ENCODE results near the gene SEMA3E.

SEMA3E gene

GRCh38 chr7:83456413-83456812 is 192.5 kb downstream of the SEMA3E start:
- Histone ChIP-seq H2AFZ (ENCODE audit: low read depth, low read length) (no peak overlapping the region), H4K8ac (ENCODE audit: low read length) (no peak overlapping the region), H2BK12ac (ENCODE audit: low read length in 2 of 2) (no peak overlapping the region), H3K4me1 (ENCODE audit: control insufficient read depth, insufficient read depth, low read depth, low read length) (no peaks in the 10 kb centered on the region), H3K9me3 (ENCODE audit: control insufficient read depth, low read length) (no peaks in the 10 kb centered on the region), H3K4me2 (ENCODE audit: low read length, poor library complexity, severe bottlenecking) (no peak overlapping the region), H3K23ac (ENCODE audit: low read length in 2 of 2) (no peak overlapping the region), H3K4ac (ENCODE audit: low read depth in 1 of 2, low read length in 2 of 2) (no peak overlapping the region), H4K91ac (ENCODE audit: low read length) (no peak overlapping the region), H3K27me3 (ENCODE audit: control insufficient read depth in 1 of 2, insufficient read depth in 1 of 2, low read length in 2 of 2) (no peaks in the 10 kb centered on the region), H2BK120ac (ENCODE audit: low read depth, low read length) (no peak overlapping the region), H3K36me3 (ENCODE audit: control insufficient read depth in 1 of 2, insufficient read depth in 2 of 2, low read depth in 1 of 2, low read length in 2 of 2) (no peaks in the 10 kb centered on the region), H2AK5ac (ENCODE audit: low read length, severe bottlenecking) (no peak overlapping the region), H2BK5ac (ENCODE audit: low read depth, low read length, poor library complexity, severe bottlenecking) (no peak overlapping the region), H2BK15ac (ENCODE audit: low read depth, poor library complexity, severe bottlenecking) (no peak overlapping the region), H3K9ac (ENCODE audit: low read length) (no peak overlapping the region), H3K79me1 (replicated peaks; ENCODE audit: low read length, poor library complexity, severe bottlenecking) (no peaks in the 10 kb centered on the region), H3K18ac (ENCODE audit: low read depth in 1 of 2, low read length in 2 of 2) (no peak overlapping the region), H3K27ac (ENCODE audit: low read length, poor library complexity, severe bottlenecking) (no peak overlapping the region), H3K4me3 (ENCODE audit: insufficient read depth in 1 of 2, low read depth in 1 of 2, low read length in 2 of 2) (no peak overlapping the region), H3K14ac (ENCODE audit: low read length in 2 of 2) (no peak overlapping the region)
- 96% methylated on average over 3 of the region's 5 CpGs for WGBS
- DNase-seq = no peak

DNA sequence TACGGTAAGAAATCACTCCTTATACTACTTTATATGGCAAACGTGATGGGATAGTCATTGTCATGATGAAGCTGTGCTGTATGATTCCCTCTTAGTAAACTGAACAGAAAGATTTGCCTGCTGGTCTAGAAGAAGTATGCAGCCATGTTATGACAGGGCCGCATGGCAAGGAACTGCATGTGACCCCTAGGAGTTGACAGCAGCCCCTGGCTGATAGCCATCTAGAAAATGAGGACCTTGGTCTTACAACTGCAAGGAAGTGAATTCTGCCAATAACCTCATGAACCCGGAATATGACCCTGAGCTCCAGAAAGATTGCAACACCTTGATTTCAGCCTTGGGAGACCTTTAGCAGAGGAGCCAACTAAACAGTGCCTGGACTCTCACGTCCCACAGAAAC is 193.3 kb downstream of the SEMA3E start:
- H3K4me1 ChIP-seq (ENCODE audit: control insufficient read depth, insufficient read depth, low read depth, low read length) = no peaks in the 10 kb centered on the region
- DNase-seq = no peak

DNA sequence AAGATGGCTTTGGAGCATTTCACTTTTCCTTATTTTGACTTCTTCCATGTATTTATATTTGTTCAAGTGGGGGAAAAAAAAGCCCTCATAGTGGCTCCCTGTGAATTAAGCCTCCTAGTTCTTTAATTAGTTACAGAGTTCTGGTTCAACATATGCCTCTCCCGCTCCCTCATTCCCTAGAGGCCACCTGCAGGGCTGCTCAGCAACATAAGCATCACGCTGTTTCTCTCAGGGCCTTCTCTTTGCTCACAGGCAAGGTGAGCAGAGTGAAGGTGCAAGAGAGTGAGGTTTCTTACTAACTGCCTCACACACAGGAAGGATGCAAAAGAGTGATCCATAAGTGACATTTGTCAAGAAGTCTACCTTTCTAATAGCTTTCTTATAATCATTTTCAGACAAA is 196.7 kb downstream of the SEMA3E start:
- Histone ChIP-seq H3K4me1 (ENCODE audit: control insufficient read depth, insufficient read depth, low read depth, low read length) (no peaks in the 10 kb centered on the region), H2BK5ac (ENCODE audit: low read depth, low read length, poor library complexity, severe bottlenecking) (no peak overlapping the region), H3K4me2 (ENCODE audit: low read length, poor library complexity, severe bottlenecking) (no peak overlapping the region), H3K14ac (ENCODE audit: low read length in 2 of 2) (no peak overlapping the region), H3K36me3 (ENCODE audit: control insufficient read depth in 1 of 2, insufficient read depth in 2 of 2, low read depth in 1 of 2, low read length in 2 of 2) (no peaks in the 10 kb centered on the region), H2AFZ (ENCODE audit: low read depth, low read length) (no peak overlapping the region), H3K27ac (ENCODE audit: low read length, poor library complexity, severe bottlenecking) (no peak overlapping the region), H2AK5ac (ENCODE audit: low read length, severe bottlenecking) (no peak overlapping the region), H3K79me1 (replicated peaks; ENCODE audit: low read length, poor library complexity, severe bottlenecking) (no peaks in the 10 kb centered on the region), H2BK12ac (ENCODE audit: low read length in 2 of 2) (no peak overlapping the region), H3K9me3 (ENCODE audit: control insufficient read depth, low read length) (no peaks in the 10 kb centered on the region), H3K9ac (ENCODE audit: low read length) (no peak overlapping the region), H3K18ac (ENCODE audit: low read depth in 1 of 2, low read length in 2 of 2) (no peak overlapping the region), H2BK120ac (ENCODE audit: low read depth, low read length) (no peak overlapping the region), H4K91ac (ENCODE audit: low read length) (no peak overlapping the region), H4K8ac (ENCODE audit: low read length) (no peak overlapping the region), H3K27me3 (ENCODE audit: control insufficient read depth in 1 of 2, insufficient read depth in 1 of 2, low read length in 2 of 2) (no peaks in the 10 kb centered on the region), H3K4ac (ENCODE audit: low read depth in 1 of 2, low read length in 2 of 2) (no peak overlapping the region), H3K4me3 (ENCODE audit: insufficient read depth in 1 of 2, low read depth in 1 of 2, low read length in 2 of 2) (no peak overlapping the region), H3K23ac (ENCODE audit: low read length in 2 of 2) (no peak overlapping the region), H2BK15ac (ENCODE audit: low read depth, poor library complexity, severe bottlenecking) (no peak overlapping the region)
- WGBS = 31% methylated on average over 2 of the region's 2 CpGs
- no peak for DNase-seq

More for the DNA sequence above, 193.3 kb downstream of the SEMA3E start:
- no peaks in the 10 kb centered on the region for H3K36me3 ChIP-seq (ENCODE audit: control insufficient read depth in 1 of 2, insufficient read depth in 2 of 2, low read depth in 1 of 2, low read length in 2 of 2)
- H3K4me3 ChIP-seq (ENCODE audit: insufficient read depth in 1 of 2, low read depth in 1 of 2, low read length in 2 of 2) = no peak overlapping the region
- H3K4ac ChIP-seq (ENCODE audit: low read depth in 1 of 2, low read length in 2 of 2) = no peak overlapping the region
- no peak overlapping the region for H3K9ac ChIP-seq (ENCODE audit: low read length)
- no peak overlapping the region for H2BK15ac ChIP-seq (ENCODE audit: low read depth, poor library complexity, severe bottlenecking)
- no peak overlapping the region for H3K14ac ChIP-seq (ENCODE audit: low read length in 2 of 2)
- H3K4me2 ChIP-seq (ENCODE audit: low read length, poor library complexity, severe bottlenecking) = no peak overlapping the region
- H2BK5ac ChIP-seq (ENCODE audit: low read depth, low read length, poor library complexity, severe bottlenecking) = no peak overlapping the region
- H3K27me3 ChIP-seq (ENCODE audit: control insufficient read depth in 1 of 2, insufficient read depth in 1 of 2, low read length in 2 of 2) = no peaks in the 10 kb centered on the region
- no peak overlapping the region for H3K27ac ChIP-seq (ENCODE audit: low read length, poor library complexity, severe bottlenecking)
- peak overlapping the region; percentile 70 for H2AK5ac ChIP-seq (ENCODE audit: low read length, severe bottlenecking)
- H3K18ac ChIP-seq (ENCODE audit: low read depth in 1 of 2, low read length in 2 of 2) = no peak overlapping the region
- no peaks in the 10 kb centered on the region for H3K9me3 ChIP-seq (ENCODE audit: control insufficient read depth, low read length)
- H3K79me1 ChIP-seq (replicated peaks; ENCODE audit: low read length, poor library complexity, severe bottlenecking) = no peaks in the 10 kb centered on the region
- H3K23ac ChIP-seq (ENCODE audit: low read length in 2 of 2) = no peak overlapping the region
- no peak overlapping the region for H4K8ac ChIP-seq (ENCODE audit: low read length)
- WGBS = 71% methylated on average over 4 of the region's 5 CpGs
- no peak overlapping the region for H4K91ac ChIP-seq (ENCODE audit: low read length)
- no peak overlapping the region for H2BK120ac ChIP-seq (ENCODE audit: low read depth, low read length)
- H2BK12ac ChIP-seq (ENCODE audit: low read length in 2 of 2) = no peak overlapping the region
- no peak overlapping the region for H2AFZ ChIP-seq (ENCODE audit: low read depth, low read length)

DNA sequence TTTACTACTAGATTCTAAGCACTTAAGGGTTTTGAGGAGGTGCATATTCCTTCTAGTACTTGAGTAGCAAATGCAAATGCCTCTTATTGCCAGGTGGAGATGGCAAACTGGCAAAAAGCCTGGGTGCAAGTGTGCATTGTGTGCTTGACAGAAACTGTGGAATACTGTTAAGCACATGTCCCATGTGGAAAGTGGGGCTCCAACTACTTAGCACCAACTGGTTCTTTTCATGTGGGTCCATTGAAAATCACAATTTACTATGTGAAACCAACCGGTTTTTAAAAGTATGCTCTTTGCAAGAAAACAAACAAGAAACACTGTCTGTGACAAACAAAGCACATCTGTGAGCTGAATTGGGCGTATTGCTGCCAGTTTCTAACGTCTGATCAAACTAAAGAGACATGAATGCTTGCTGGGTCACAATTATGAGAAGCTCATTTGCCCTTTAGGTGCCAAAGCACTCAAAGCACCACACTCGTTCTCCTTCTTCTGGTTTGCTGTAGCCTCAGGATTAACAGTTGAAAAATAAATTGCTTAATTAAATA is 197.4 kb downstream of the SEMA3E start:
- Histone ChIP-seq H2AFZ (ENCODE audit: low read depth, low read length) (no peak overlapping the region), H3K4me3 (ENCODE audit: insufficient read depth in 1 of 2, low read depth in 1 of 2, low read length in 2 of 2) (no peak overlapping the region), H4K91ac (ENCODE audit: low read length) (no peak overlapping the region), H2BK5ac (ENCODE audit: low read depth, low read length, poor library complexity, severe bottlenecking) (no peak overlapping the region), H3K14ac (ENCODE audit: low read length in 2 of 2) (no peak overlapping the region), H3K23ac (ENCODE audit: low read length in 2 of 2) (no peak overlapping the region), H2BK15ac (ENCODE audit: low read depth, poor library complexity, severe bottlenecking) (no peak overlapping the region), H3K9ac (ENCODE audit: low read length) (no peak overlapping the region), H3K18ac (ENCODE audit: low read depth in 1 of 2, low read length in 2 of 2) (no peak overlapping the region), H3K4ac (ENCODE audit: low read depth in 1 of 2, low read length in 2 of 2) (no peak overlapping the region), H3K4me2 (ENCODE audit: low read length, poor library complexity, severe bottlenecking) (no peak overlapping the region), H3K79me1 (replicated peaks; ENCODE audit: low read length, poor library complexity, severe bottlenecking) (no peaks in the 10 kb centered on the region), H2AK5ac (ENCODE audit: low read length, severe bottlenecking) (no peak overlapping the region), H3K27me3 (ENCODE audit: control insufficient read depth in 1 of 2, insufficient read depth in 1 of 2, low read length in 2 of 2) (no peaks in the 10 kb centered on the region), H3K36me3 (ENCODE audit: control insufficient read depth in 1 of 2, insufficient read depth in 2 of 2, low read depth in 1 of 2, low read length in 2 of 2) (no peaks in the 10 kb centered on the region), H3K4me1 (ENCODE audit: control insufficient read depth, insufficient read depth, low read depth, low read length) (no peaks in the 10 kb centered on the region), H2BK120ac (ENCODE audit: low read depth, low read length) (no peak overlapping the region), H4K8ac (ENCODE audit: low read length) (no peak overlapping the region), H3K27ac (ENCODE audit: low read length, poor library complexity, severe bottlenecking) (no peak overlapping the region), H3K9me3 (ENCODE audit: control insufficient read depth, low read length) (no peaks in the 10 kb centered on the region), H2BK12ac (ENCODE audit: low read length in 2 of 2) (no peak overlapping the region)
- 79% methylated on average over 3 of the region's 4 CpGs for WGBS
- DNase-seq = no peak

Measured in mesenchymal stem cell (in vitro differentiated cells and primary cell).